Upper lobe of left lung (tissue), 6 donors: ENCODE measurements around the gene TSHZ2. TPM values are rescaled to one million over a fixed set of nuclear protein-coding genes. Genes with fewer than 3 reads are reported as not detected.

Experiments used
- ATAC-seq, 2 donors: fragments of 200-7000 bp; cut with Tn5 transposase; one replicate each; pipeline ENCODE4 v1.9.1; 2022; ENCODE audit warnings: mild to moderate bottlenecking in 2 of 2, moderate library complexity in 2 of 2; ENCODE audit not compliant: low FRiP score in 2 of 2
- DNase-seq, 2 donors: peaks; one replicate each; pipeline ENCODE4 v3.0.0-alpha.2; 2019 to 2020
- H3K27ac ChIP-seq, 4 donors: fragments of 200-600 bp; sonication (generic); one replicate each; pipeline ENCODE4 v1.5.1; 2016 to 2019
- H3K27me3 ChIP-seq, 4 donors: fragments of 200-600 bp; sonication (generic); one replicate each; pipeline ENCODE4 v1.5.1; 2017 to 2019
- H3K36me3 ChIP-seq, 4 donors: fragments of 200-600 bp; sonication (generic); one replicate each; pipeline ENCODE4 v1.5.1; 2016 to 2019
- H3K4me1 ChIP-seq, 4 donors: fragments of 200-600 bp; sonication (generic); one replicate each; pipeline ENCODE4 v1.5.1; 2018 to 2019
- H3K4me3 ChIP-seq, 4 donors: fragments of 200-600 bp; sonication (generic); one replicate each; pipeline ENCODE4 v1.5.1; 2017 to 2019; ENCODE audit warnings: mild to moderate bottlenecking in 2 of 4, moderate library complexity in 1 of 4
- H3K9me3 ChIP-seq, 4 donors: fragments of 200-600 bp; sonication (generic); one replicate each; pipeline ENCODE4 v1.5.1; 2018 to 2019
- CTCF ChIP-seq, 6 experiments: fragments of 450-650 bp in 4 of 6; fragments of 200-600 bp in 2 of 6; sonication (generic) in 2 of 6; IDR thresholded peaks; one replicate each; pipeline ENCODE4 v1.5.1; 2016 to 2019; ENCODE audit warnings: antibody characterized with exemption in 6 of 6
- EP300 ChIP-seq, 4 donors: sonication (generic); formaldehyde crosslinking; IDR thresholded peaks; one replicate each; pipeline ENCODE4 v1.5.1; 2017; ENCODE audit warnings: antibody characterized with exemption in 4 of 4, control low read depth in 2 of 4
- POLR2A ChIP-seq, 4 donors: fragments of 450-650 bp; IDR thresholded peaks; one replicate each; pipeline ENCODE4 v1.5.1; 2016 to 2017; ENCODE audit warnings: antibody characterized with exemption in 4 of 4, mild to moderate bottlenecking in 2 of 4
- POLR2AphosphoS5 ChIP-seq, 2 donors: sonication (generic); formaldehyde crosslinking; IDR thresholded peaks; one replicate each; pipeline ENCODE4 v1.5.1; 2017; ENCODE audit warnings: antibody characterized with exemption in 2 of 2
- WGBS, 2 donors: methylation state at CpG; one replicate each; pipeline ENCODE4 v1.1.5; 2017 to 2018; 5-methylcytosine and 5-hydroxymethylcytosine counted together
- small RNA-seq, 4 donors: library from RNA; depleted of rRNA; stranded (forward); fragments of <200 nt; gene quantifications; one replicate each; pipeline ENCODE3, GENCODE V24; 2016
- total RNA-seq, 6 donors: library from RNA; depleted of rRNA in 4 of 6; stranded (reverse); fragments of >200 nt in 4 of 6; gene quantifications; one replicate each; pipeline versions ENCODE4 v1.1.0 to v1.2.1, GENCODE V29; 2016 to 2021
- donor health status: DM: no; HTN: no; CAD: no; lungs with moderate emphysema.
- donor health status: DM: no; HTN: yes; CAD: no; lungs with severe emphysema.

TSHZ2 gene
- total RNA-seq, 6 donors from 2014 or later = 1.8 to 10.0 (median 3.2) TPM

DNA sequence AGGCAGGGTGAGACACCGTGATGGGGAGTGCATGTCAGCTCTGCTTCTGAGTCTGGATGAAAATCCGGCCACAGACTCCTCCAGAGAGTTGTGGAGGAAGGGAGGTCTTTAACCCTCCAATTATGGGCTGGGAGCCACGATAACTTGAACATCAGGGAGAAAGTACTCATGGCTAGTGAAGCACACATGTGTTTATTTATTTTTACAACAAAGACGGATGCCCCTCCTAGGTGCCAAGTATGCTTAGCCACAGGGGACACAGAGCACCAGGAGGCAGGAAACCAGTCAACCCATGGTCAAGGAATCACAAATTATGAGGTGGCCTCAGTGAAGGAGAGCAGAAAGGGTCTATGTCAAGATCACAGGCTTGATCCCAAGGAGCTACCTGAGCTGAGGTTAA lies 567.4 kb downstream of the TSHZ2 start:
- no peak for DNase-seq
- no peak overlapping the region for H3K4me3 ChIP-seq
- TF ChIP-seq EP300 (IDR thresholded peaks at IDR 0.05) = no peak
- TF ChIP-seq POLR2AphosphoS5 (IDR thresholded peaks at IDR 0.05) = no peak
- TF ChIP-seq POLR2A (IDR thresholded peaks at IDR 0.05) = no peak
- no peak for TF ChIP-seq CTCF (IDR thresholded peaks at IDR 0.05)
- no peaks in the 10 kb centered on the region for H3K4me1 ChIP-seq
- H3K27ac ChIP-seq = no peak overlapping the region
- H3K36me3 ChIP-seq = no peaks in the 10 kb centered on the region
- H3K9me3 ChIP-seq = no peaks in the 10 kb centered on the region
- no peaks in the 10 kb centered on the region for H3K27me3 ChIP-seq
- 42 to 46% methylated on average over 4 of the region's 4 CpGs for WGBS, 2 donors
- no peak for ATAC-seq

Small RNA genes within 50 kb of the gene (small RNA-seq; reads per million reads assigned to genes)
- 0 reads per million in 4 donors for gene RF00019
